K562 (cell line): Measurements from ENCODE around the gene ZBTB16. TPM values are rescaled to one million over a fixed set of nuclear protein-coding genes. Genes with fewer than 3 reads are reported as not detected.

Source experiments
- ATAC-seq: fragments of 200-7000 bp; cut with Tn5 transposase; 3 replicates; pipeline ENCODE4 v1.9.1; 2020; ENCODE audit warnings: moderate library complexity
- BruUV-seq: library from RNA; stranded (reverse); fragments of 400-500 nt; replicated peaks from 2 replicates; lab custom pipeline; 2021; lab: Mats Ljungman, UMichigan
- CTCF ChIA-PET: fragments of 300-600 bp; formaldehyde crosslinking; extraction: SDS; loops from one replicate; lab custom pipeline; 2021; ENCODE audit warnings: low intra/inter-chr PET ratio; lab: Yijun Ruan, JAX
- POLR2A ChIA-PET: fragments of 300-600, 350-650 bp; sonication (Branson Sonifier 250); formaldehyde crosslinking; extraction: SDS; loops from one replicate; lab custom pipeline; 2021; ENCODE audit warnings: antibody characterized with exemption, inconsistent platforms; lab: Yijun Ruan, JAX
- DNase-seq, 4 experiments: peaks; one replicate each; pipeline versions ENCODE4 v3.0.0 to v3.0.0-alpha.2; 2011 to 2018; ENCODE audit warnings: low spot score in 3 of 4, mixed read lengths in 3 of 4; ENCODE audit errors: extremely low read depth in 1 of 4
- FAIRE-seq: peaks from 2 replicates; lab custom pipeline; 2011; peaks lifted over from hg19 to GRCh38; lab: Jason Lieb, UNC
- H2AFZ ChIP-seq: 2 replicates; pipeline ENCODE4 v1.6.0; 2011; ENCODE audit warnings: low read depth, low read length, control low read depth, inconsistent platforms
- H3K27ac ChIP-seq: fragments of 200-600 bp; 3 replicates; pipeline ENCODE4 v1.8.0; 2011; ENCODE audit warnings: low read depth, mild to moderate bottlenecking, control low read depth, inconsistent platforms, low read length, moderate library complexity, mixed read lengths; ENCODE audit errors: extremely low read depth
- H3K27me3 ChIP-seq, 2 experiments: fragments of 300-600 bp in 1 of 2; 2 replicates in 1 of 2; 3 replicates in 1 of 2; pipeline versions ENCODE4 v1.6.0 to v1.8.0; 2011; ENCODE audit warnings: inconsistent platforms in 2 of 2, low read length in 2 of 2, mild to moderate bottlenecking in 1 of 2, mixed read lengths in 1 of 2, moderate library complexity in 1 of 2; ENCODE audit not compliant: control insufficient read depth in 2 of 2, insufficient read depth in 2 of 2
- H3K36me3 ChIP-seq: fragments of 300-600 bp; 3 replicates; pipeline ENCODE4 v1.8.0; 2011; ENCODE audit warnings: mild to moderate bottlenecking, low read length, inconsistent platforms; ENCODE audit not compliant: control insufficient read depth, insufficient read depth
- H3K4me1 ChIP-seq, 2 experiments: fragments of 200-600 bp in 1 of 2; replicated peaks in 1 of 2; 2 replicates in 1 of 2; 3 replicates in 1 of 2; pipeline versions ENCODE4 v1.5.1 to v1.8.0; 2011; ENCODE audit warnings: inconsistent platforms in 2 of 2, low read length in 2 of 2, mild to moderate bottlenecking in 1 of 2, mixed read lengths in 1 of 2, moderate library complexity in 1 of 2; ENCODE audit not compliant: control insufficient read depth in 2 of 2, insufficient read depth in 2 of 2
- H3K4me2 ChIP-seq: 2 replicates; pipeline ENCODE4 v1.6.1; 2011; ENCODE audit warnings: low read length, control low read depth, inconsistent platforms, mixed read lengths; ENCODE audit not compliant: insufficient read depth
- H3K4me3 ChIP-seq: fragments of 200-600 bp; sonication (generic), shearing (Covaris generic); 2 replicates; pipeline ENCODE4 v1.5.1; 2016; ENCODE audit warnings: control low read depth, inconsistent platforms
- H3K79me2 ChIP-seq: fragments of 200-600 bp; 3 replicates; pipeline ENCODE4 v1.8.0; 2011; ENCODE audit warnings: low read length, inconsistent platforms; ENCODE audit not compliant: control insufficient read depth, insufficient read depth
- H3K9ac ChIP-seq, 2 experiments: 2 replicates each; pipeline versions ENCODE4 v1.6.0 to v1.6.1; 2011; ENCODE audit warnings: low read depth in 2 of 2, low read length in 2 of 2, control low read depth in 1 of 2, inconsistent platforms in 1 of 2, mild to moderate bottlenecking in 1 of 2, mixed read lengths in 1 of 2; ENCODE audit not compliant: insufficient read depth in 1 of 2
- H3K9me1 ChIP-seq: one replicate; pipeline ENCODE4 v1.6.0; 2011; ENCODE audit warnings: inconsistent platforms, mild to moderate bottlenecking, low read length, moderate library complexity; ENCODE audit not compliant: control insufficient read depth, insufficient read depth
- H3K9me3 ChIP-seq: replicated peaks from 2 replicates; pipeline ENCODE4 v1.5.1; 2011; ENCODE audit warnings: low read depth, low read length, inconsistent platforms; ENCODE audit not compliant: control insufficient read depth, insufficient read depth
- H4K20me1 ChIP-seq: replicated peaks from 2 replicates; pipeline ENCODE4 v1.6.1; 2011; ENCODE audit warnings: low read length, inconsistent platforms, mixed read lengths; ENCODE audit not compliant: control insufficient read depth, insufficient read depth
- BMI1 ChIP-seq: fragments of 150-350 bp; IDR thresholded peaks from 2 replicates; pipeline ENCODE4 v1.6.1; 2014; ENCODE audit warnings: low read length
- CHD1 ChIP-seq: fragments of 200-600 bp; sonication (generic); IDR thresholded peaks from one replicate; pipeline ENCODE4 v1.6.1; 2012; ENCODE audit warnings: mild to moderate bottlenecking, moderate library complexity, low read length, inconsistent platforms
- CREB3L1 ChIP-seq: fragments of 450-650 bp; IDR thresholded peaks from 2 replicates; pipeline ENCODE4 v1.6.1; 2014; ENCODE audit warnings: low read depth, mild to moderate bottlenecking, moderate library complexity, borderline replicate concordance
- ELF1 ChIP-seq: fragments of 200-800 bp; sonication (Bioruptor generic); IDR thresholded peaks from 2 replicates; pipeline ENCODE4 v1.6.1; 2016; ENCODE audit warnings: missing genetic modification characterization, missing compliant biosample characterization
- IRF9 ChIP-seq: fragments of 450-650 bp; IDR thresholded peaks from 2 replicates; pipeline ENCODE4 v1.6.1; 2016; ENCODE audit warnings: missing biosample characterization, missing genetic modification characterization
- MTF1 ChIP-seq: fragments of 250-450 bp; sonication (Bioruptor Pico); IDR thresholded peaks from 2 replicates; pipeline ENCODE4 v1.9.0; 2021; ENCODE audit warnings: moderate library complexity, mild to moderate bottlenecking, inconsistent platforms, borderline replicate concordance
- POLR2B ChIP-seq: fragments of 450-650 bp; IDR thresholded peaks from 2 replicates; pipeline ENCODE4 v1.6.1; 2018; ENCODE audit warnings: low read depth; ENCODE audit not compliant: partially characterized antibody
- SLC30A9 ChIP-seq: fragments of 250-450 bp; sonication (Bioruptor Pico); IDR thresholded peaks from 2 replicates; pipeline ENCODE4 v1.8.0; 2022; ENCODE audit warnings: mild to moderate bottlenecking, moderate library complexity
- SMAD2 ChIP-seq: fragments of 150-350 bp; IDR thresholded peaks from 2 replicates; pipeline ENCODE4 v1.6.1; 2014; ENCODE audit warnings: low read depth, mild to moderate bottlenecking, low read length
- TBP ChIP-seq: optimal IDR thresholded peaks from 2 replicates; pipeline ENCODE3; 2011; ENCODE audit warnings: low read depth, low read length, improper control_type of control experiment
- ZNF766 ChIP-seq: fragments of 200-800 bp; sonication (Bioruptor generic); conservative IDR thresholded peaks from 2 replicates; pipeline ENCODE4 v1.6.1; 2016; ENCODE audit warnings: missing genetic modification characterization, missing compliant biosample characterization
- WGBS: fragments of 100-300 bp; shearing (Covaris generic); methylation state at CpG from one replicate; pipeline ENCODE4 v1.1.6; 2016; ENCODE audit warnings: low coverage, mixed read lengths; ENCODE audit not compliant: insufficient coverage; ENCODE audit errors: missing lambda C conversion rate; 5-methylcytosine and 5-hydroxymethylcytosine counted together
- in situ Hi-C: fragments of 300-500 bp; cut with MboI; formaldehyde crosslinking; loops from 4 replicates; pipeline ENCODE4 v1.15.0; 2018; ENCODE audit warnings: inconsistent platforms, mixed read lengths
- intact Hi-C: fragments of 100-400 bp; cut with micrococcal nuclease; formaldehyde crosslinking; loops from 2 replicates; pipeline ENCODE4 v1.14.2; 2022
- polyA plus RNA-seq, 8 experiments: library from polyadenylated mRNA; depleted of rRNA in 4 of 8; stranded (reverse) in 5 of 8; unstranded in 3 of 8; fragments of >200 nt; fragmentation: Nextera tagmentation in 2 of 8; fragmentation: Illumina TruSeq in 1 of 8; extraction: Ambion mirVana in 2 of 8; extraction: Trizol in 1 of 8; gene quantifications; 2 replicates each; pipeline versions ENCODE4 v1.2.1 to v1.2.3, GENCODE V29; 2011 to 2014; ENCODE audit warnings: inconsistent platforms in 1 of 8, missing spikeins in 1 of 8
- total RNA-seq, 7 experiments: library from RNA; depleted of rRNA in 6 of 7; stranded (reverse); fragments of >200 nt in 6 of 7; fragmentation: Illumina TruSeq in 2 of 7; extraction: Trizol in 2 of 7; gene quantifications; 2 replicates each; pipeline versions ENCODE4 v1.2.1 to v1.2.3, GENCODE V29; 2011 to 2021; ENCODE audit warnings: low replicate concordance in 1 of 7

ZBTB16 gene
- total and polyA plus RNA-seq, 9 of the 15 experiments (the other 6 are each of a cell fraction or from before 2014, with no cell fraction given) = 0.06 to 0.40 (median 0.24) TPM; not detected in 4

- Histone ChIP-seq H3K4me3 (no peak overlapping the region), H3K27me3 (peaks cover 0 to 2% of the 10 kb centered on the region in 2 experiments; a peak in 2 of 5 replicates), H4K20me1 (no peaks in the 10 kb centered on the region), H3K27ac (no peak overlapping the region), H3K9me3 (no peaks in the 10 kb centered on the region), H3K9ac (peak overlapping the region in 1 of 2 experiments; percentile 48; a peak in 1 of 4 replicates), H3K4me1 (peaks cover 16 to 22% of the 10 kb centered on the region in 2 experiments; a peak in 4 of 5 replicates), H3K36me3 (no peaks in the 10 kb centered on the region), H3K79me2 (no peaks in the 10 kb centered on the region), H2AFZ (no peak overlapping the region), H3K4me2 (no peak overlapping the region), H3K9me1 (peaks cover 3% of the 10 kb centered on the region)
- BruUV-seq = no TSS peak
- in situ Hi-C loops = loop anchor here (5.0 to 25.0 kb wide), 3 partner anchors 246 to 948 kb away; partner anchors contain the start of gene TTC12
- ChIA-PET CTCF (interaction anchor here (0.6 to 2.0 kb wide), 6 partner anchors 224 to 528 kb away, joined by 3 to 16 read pairs (median 4); no protein-coding TSS in a partner anchor), POLR2A (interaction anchor here (1.1 kb wide), 1 partner anchor 10 kb away, joined by 3 read pairs; no protein-coding TSS in a partner anchor)
- FAIRE-seq (no peak), DNase-seq (no peak), ATAC-seq (no peak)
- intact Hi-C loops = loop anchor here (5.0 to 10.0 kb wide), 2 partner anchors 666 to 953 kb away; no protein-coding TSS in a partner anchor
- 15% methylated on average over 9 of the region's 9 CpGs for WGBS
- no peak for TF ChIP-seq POLR2B
Measured at GRCh38 chr11:114260483-114260882, 201.0 kb downstream of the ZBTB16 start.

- DNase-seq (no peak), FAIRE-seq (no peak), ATAC-seq (no peak)
- Histone ChIP-seq H3K27ac (no peak overlapping the region), H3K9ac (no peak overlapping the region), H3K4me3 (no peak overlapping the region), H3K4me1 (peaks cover 16 to 22% of the 10 kb centered on the region in 2 experiments; a peak in 4 of 5 replicates), H3K79me2 (no peaks in the 10 kb centered on the region), H4K20me1 (no peaks in the 10 kb centered on the region), H3K4me2 (no peak overlapping the region), H3K9me3 (no peaks in the 10 kb centered on the region), H3K36me3 (no peaks in the 10 kb centered on the region), H2AFZ (no peak overlapping the region), H3K27me3 (peaks cover 0 to 2% of the 10 kb centered on the region in 2 experiments; a peak in 2 of 5 replicates), H3K9me1 (peaks cover 3% of the 10 kb centered on the region)
- in situ Hi-C loops (loop anchor here (5.0 to 25.0 kb wide), 3 partner anchors 247 to 949 kb away; partner anchors contain the start of gene TTC12), intact Hi-C loops (loop anchor here (1.0 to 10.0 kb wide), 7 partner anchors 59 to 954 kb away; no protein-coding TSS in a partner anchor)
- ChIA-PET CTCF (interaction anchor here (0.6 to 2.0 kb wide), 8 partner anchors 60 to 454 kb away, joined by 3 to 16 read pairs (median 4); no protein-coding TSS in a partner anchor), POLR2A (interaction anchor here (0.7 to 0.9 kb wide), 2 partner anchors 25 to 286 kb away, joined by 4 read pairs; no protein-coding TSS in a partner anchor)
- 21% methylated on average over 7 of the region's 7 CpGs for WGBS
- no TSS peak for BruUV-seq
- no peak for TF ChIP-seq TBP
- TF ChIP-seq ELF1 (tag) = no peak
- no peak for TF ChIP-seq CREB3L1
- no peak for TF ChIP-seq CHD1
- TF ChIP-seq ZNF766 (CRISPR knock-in tag) = no peak
- no peak for TF ChIP-seq IRF9 (tag)
- TF ChIP-seq MTF1 (CRISPR knock-in tag) = no peak
- TF ChIP-seq SLC30A9 = no peak
- no peak for TF ChIP-seq BMI1
- no peak for TF ChIP-seq SMAD2
Measured at GRCh38 chr11:114261791-114262190, 202.3 kb downstream of the ZBTB16 start.
